ENCODE measurements around the gene GMCL1. TPM values are rescaled to one million over a fixed set of nuclear protein-coding genes. Genes with fewer than 3 reads are reported as not detected.

GMCL1 gene
- total and polyA plus RNA-seq, 4 donors: 6.8 to 31.1 (median 10.8) TPM

DNA sequence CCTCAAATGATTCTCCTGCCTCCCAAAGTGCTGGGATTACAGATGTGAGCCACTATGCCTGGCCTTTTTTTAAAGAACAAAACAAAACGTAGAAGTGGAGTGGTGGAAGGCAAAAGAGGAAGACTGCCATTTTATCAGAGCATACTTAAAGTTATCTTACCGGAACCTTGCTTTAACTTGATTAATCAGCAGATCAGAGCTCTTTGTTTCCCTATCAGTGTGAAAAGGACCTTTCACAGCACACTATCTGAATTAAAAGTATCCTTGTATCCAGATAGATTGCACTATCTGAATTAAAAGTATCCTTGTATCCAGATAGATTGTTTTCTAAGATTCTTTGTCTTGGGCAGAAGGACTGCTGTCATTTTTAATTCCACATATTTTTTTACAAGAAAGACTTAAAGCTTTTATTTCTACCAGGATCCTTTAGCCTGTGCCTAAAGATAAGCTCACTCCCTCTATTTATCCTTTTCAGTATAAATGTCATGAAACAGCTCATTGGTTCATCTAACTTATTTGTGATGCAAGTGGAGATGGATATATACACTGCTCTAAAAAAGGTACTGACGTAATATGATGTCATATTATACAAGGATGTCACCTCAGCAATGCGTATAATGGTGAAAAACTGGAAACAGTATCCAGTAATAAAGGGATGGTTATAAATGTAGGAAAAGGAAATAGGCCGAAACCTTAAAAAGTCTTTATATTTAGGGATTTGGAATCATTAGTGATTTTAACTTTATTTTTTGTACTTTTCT lies 17.8 kb downstream of the GMCL1 start:
- Histone ChIP-seq H3K4me3 (no peak overlapping the region), H3K36me3 (ENCODE audit: control insufficient read depth in 4 of 4, insufficient read depth in 4 of 4, low read length in 4 of 4) (peaks cover 7 to 38% (median 18%) of the 10 kb centered on the region in 4 donors)

GRCh38 chr2:69848186-69848790 lies 18.8 kb downstream of the GMCL1 start:
- Histone ChIP-seq H3K36me3 (ENCODE audit: control insufficient read depth in 4 of 4, insufficient read depth in 4 of 4, low read length in 4 of 4) (peaks cover 7 to 38% (median 18%) of the 10 kb centered on the region in 4 donors), H3K27me3 (ENCODE audit: control insufficient read depth in 3 of 3, insufficient read depth in 3 of 3, low read length in 2 of 3) (no peaks in the 10 kb centered on the region), H3K9me3 (ENCODE audit: control insufficient read depth in 4 of 4, insufficient read depth in 3 of 4, low read length in 3 of 4) (no peaks in the 10 kb centered on the region), H3K4me3 (no peak overlapping the region), H3K4me1 (ENCODE audit: control insufficient read depth in 5 of 5, insufficient read depth in 5 of 5, low read length in 5 of 5) (no peaks in the 10 kb centered on the region), H3K9ac (ENCODE audit: insufficient read depth in 1 of 2, low read length in 2 of 2) (no peak overlapping the region), H3K27ac (ENCODE audit: low read depth in 1 of 2, low read length in 1 of 2) (no peak overlapping the region)
- WGBS, 2 donors: 94 to 95% methylated on average over 7 of the region's 7 CpGs
- ATAC-seq (ENCODE audit: insufficient read depth, low FRiP score) (no peak), DNase-seq (no peak)
- TF ChIP-seq, protein P1, sequence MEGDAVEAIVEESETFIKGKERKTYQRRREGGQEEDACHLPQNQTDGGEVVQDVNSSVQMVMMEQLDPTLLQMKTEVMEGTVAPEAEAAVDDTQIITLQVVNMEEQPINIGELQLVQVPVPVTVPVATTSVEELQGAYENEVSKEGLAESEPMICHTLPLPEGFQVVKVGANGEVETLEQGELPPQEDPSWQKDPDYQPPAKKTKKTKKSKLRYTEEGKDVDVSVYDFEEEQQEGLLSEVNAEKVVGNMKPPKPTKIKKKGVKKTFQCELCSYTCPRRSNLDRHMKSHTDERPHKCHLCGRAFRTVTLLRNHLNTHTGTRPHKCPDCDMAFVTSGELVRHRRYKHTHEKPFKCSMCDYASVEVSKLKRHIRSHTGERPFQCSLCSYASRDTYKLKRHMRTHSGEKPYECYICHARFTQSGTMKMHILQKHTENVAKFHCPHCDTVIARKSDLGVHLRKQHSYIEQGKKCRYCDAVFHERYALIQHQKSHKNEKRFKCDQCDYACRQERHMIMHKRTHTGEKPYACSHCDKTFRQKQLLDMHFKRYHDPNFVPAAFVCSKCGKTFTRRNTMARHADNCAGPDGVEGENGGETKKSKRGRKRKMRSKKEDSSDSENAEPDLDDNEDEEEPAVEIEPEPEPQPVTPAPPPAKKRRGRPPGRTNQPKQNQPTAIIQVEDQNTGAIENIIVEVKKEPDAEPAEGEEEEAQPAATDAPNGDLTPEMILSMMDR (IDR thresholded peaks at IDR 0.05; ENCODE audit: control extremely low read depth, extremely low read depth): no peak

More for the DNA sequence above, 17.8 kb downstream of the GMCL1 start:
- TF ChIP-seq, protein P1 (IDR thresholded peaks at IDR 0.05; ENCODE audit: control extremely low read depth, extremely low read depth): no peak
- Histone ChIP-seq H3K9ac (ENCODE audit: insufficient read depth in 1 of 2, low read length in 2 of 2) (no peak overlapping the region), H3K9me3 (ENCODE audit: control insufficient read depth in 4 of 4, insufficient read depth in 3 of 4, low read length in 3 of 4) (no peaks in the 10 kb centered on the region), H3K27me3 (ENCODE audit: control insufficient read depth in 3 of 3, insufficient read depth in 3 of 3, low read length in 2 of 3) (no peaks in the 10 kb centered on the region), H3K4me1 (ENCODE audit: control insufficient read depth in 5 of 5, insufficient read depth in 5 of 5, low read length in 5 of 5) (no peaks in the 10 kb centered on the region), H3K27ac (ENCODE audit: low read depth in 1 of 2, low read length in 1 of 2) (no peak overlapping the region)
- no peak for DNase-seq
- WGBS, 2 donors: 95% methylated on average over 5 of the region's 5 CpGs
- no peak for ATAC-seq (ENCODE audit: insufficient read depth, low FRiP score)

DNA sequence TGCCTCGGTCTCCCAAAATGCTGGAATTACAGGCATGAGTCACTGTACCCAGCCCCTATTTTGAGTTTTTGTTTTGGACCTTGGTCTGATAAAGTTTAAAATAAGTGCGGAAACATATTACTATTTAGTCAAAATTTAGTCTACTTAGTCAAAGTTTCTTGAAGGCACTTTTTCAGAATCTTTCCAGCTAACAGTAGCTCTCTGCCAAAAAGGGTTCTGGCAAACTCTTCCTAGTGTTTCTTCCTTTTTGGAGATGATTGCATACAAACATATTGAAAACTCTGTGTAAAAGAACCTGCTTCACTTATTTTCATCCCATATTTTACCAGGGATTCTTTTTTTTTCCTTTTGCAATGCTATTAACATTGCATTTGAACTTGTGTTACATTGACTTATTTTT lies 28.8 kb downstream of the GMCL1 start:
- Histone ChIP-seq H3K4me1 (ENCODE audit: control insufficient read depth in 5 of 5, insufficient read depth in 5 of 5, low read length in 5 of 5) (no peaks in the 10 kb centered on the region), H3K27ac (ENCODE audit: low read depth in 1 of 2, low read length in 1 of 2) (no peak overlapping the region), H3K36me3 (ENCODE audit: control insufficient read depth in 4 of 4, insufficient read depth in 4 of 4, low read length in 4 of 4) (peaks cover 2 to 6% (median 5%) of the 10 kb centered on the region in 4 donors), H3K27me3 (ENCODE audit: control insufficient read depth in 3 of 3, insufficient read depth in 3 of 3, low read length in 2 of 3) (no peaks in the 10 kb centered on the region), H3K9ac (ENCODE audit: insufficient read depth in 1 of 2, low read length in 2 of 2) (no peak overlapping the region), H3K4me3 (no peak overlapping the region), H3K9me3 (ENCODE audit: control insufficient read depth in 4 of 4, insufficient read depth in 3 of 4, low read length in 3 of 4) (no peaks in the 10 kb centered on the region)
- TF ChIP-seq, protein P1 (IDR thresholded peaks at IDR 0.05; ENCODE audit: control extremely low read depth, extremely low read depth): no peak
- DNase-seq: no peak
- WGBS, 2 donors: 98% methylated on average over 2 of the region's 2 CpGs
- ATAC-seq (ENCODE audit: insufficient read depth, low FRiP score): no peak

Data from lung (tissue), 12 donors.